Activated CD4-positive, alpha-beta T cell treated with anti-CD3 and anti-CD28 coated beads, Interleukin-2, amount 50 U/mL, for 48 hours (primary cell): ENCODE data around the gene TAS1R3.
"Not testable (repeated sequence)": the region's sequence is repeated elsewhere in the genome, so short reads cannot be mapped to it uniquely, and the experiment has no call there.

Experiments
- DNase-seq, 2 experiments: peaks; one replicate each; pipeline ENCODE4 v3.0.0-alpha.2; 2020

Gene TAS1R3

DNA sequence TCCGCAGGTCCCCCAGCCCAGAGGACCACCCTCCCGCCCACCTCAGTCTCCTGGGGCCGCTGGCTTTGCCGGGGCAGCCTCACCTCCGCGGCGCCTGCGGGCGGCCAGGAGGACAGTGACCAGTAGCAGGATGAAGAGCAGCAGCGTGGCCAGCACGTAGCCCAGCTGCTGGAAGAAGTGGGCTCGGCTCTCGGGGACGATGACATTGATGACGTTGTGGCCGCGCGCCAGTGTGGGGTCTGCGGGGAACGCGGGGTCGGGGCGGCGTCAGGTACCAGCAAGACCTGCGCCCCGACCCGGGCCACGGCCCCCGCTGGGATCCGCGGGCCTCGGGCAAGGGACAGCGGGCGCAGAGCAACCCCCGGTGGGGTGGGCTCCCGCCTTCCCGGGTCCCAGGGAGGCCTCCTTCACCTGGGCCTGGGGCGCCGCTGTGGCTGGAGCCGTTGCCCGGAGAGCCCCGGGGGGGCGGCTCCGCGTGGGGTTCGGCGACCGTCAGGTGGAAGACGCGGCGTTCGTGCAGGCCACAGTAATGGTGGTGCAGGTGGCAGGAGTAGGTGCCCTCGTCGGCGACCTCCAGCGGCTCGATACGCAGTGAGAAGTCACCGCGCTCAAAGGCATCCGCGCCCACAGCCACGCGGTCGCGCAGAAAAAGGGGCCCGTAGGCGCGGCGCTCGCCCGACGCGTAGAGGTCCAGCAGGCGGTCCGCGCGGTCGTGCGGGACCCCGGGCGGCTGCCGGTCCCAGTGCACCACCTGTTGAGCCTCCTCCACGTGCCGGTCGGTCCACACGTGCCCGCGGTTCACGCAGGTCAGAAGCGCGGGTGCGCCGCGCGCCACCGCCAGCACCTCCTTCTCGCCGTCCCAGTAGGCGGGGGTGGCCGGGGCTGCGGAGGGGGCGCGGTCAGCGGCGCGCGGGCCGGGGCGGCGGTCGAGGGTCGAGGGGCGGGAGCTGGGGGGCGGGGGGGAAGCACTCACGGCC lies 23.5 kb downstream of the TAS1R3 start:
- DNase-seq = no peak

DNA sequence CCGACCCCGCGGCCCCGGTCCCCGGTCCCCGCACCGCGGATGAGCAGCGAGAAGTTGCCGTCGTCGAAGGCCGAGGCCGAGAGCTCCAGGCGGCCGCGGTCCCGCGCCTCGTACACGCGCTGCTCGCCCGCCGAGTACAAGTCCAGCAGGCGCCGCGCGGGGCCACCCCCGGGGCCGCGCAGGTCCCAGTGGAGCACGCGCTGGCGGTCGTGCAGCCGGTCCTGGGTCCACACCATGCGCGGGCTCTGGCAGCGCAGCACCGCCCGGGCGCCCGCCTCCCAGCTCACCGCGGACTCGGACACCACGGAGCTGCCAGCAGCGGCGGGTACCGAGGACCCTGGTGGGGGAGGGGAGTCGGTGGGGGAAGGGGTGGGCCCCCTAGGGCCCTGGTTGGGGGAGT lies 24.3 kb downstream of the TAS1R3 start:
- DNase-seq = no peak

DNA sequence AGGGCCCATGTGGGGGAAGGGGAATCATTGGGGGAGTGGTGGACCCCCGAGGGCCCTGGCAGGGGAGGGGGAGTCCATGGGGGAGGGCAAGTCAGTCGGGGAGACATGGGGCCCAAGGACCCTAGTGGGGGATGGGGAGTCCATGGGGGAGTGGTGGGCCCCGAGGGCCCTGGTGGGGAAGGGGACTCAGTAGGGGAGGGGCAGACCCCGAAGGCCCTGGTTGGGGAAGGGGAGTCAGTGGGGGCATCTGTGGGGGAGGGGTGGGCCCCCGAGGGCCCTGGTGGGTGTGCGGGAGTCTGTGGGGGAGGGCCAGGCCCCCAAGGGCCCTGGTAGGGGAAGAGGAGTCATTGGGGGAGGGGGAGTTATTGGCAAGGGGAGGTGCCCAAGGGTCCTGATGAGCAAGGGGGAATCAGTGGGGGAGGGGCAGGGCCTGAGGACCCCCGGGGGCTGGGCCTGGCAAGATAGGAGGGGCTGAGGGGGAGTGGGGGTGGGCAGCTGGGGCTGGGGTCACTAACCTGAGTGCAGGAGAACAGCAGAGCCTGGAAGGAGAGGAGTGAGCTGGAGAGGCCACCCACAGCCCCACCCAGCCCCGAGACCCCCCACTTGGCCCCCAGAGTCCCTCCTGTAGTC lies 25.2 kb downstream of the TAS1R3 start:
- DNase-seq = no peak

DNA sequence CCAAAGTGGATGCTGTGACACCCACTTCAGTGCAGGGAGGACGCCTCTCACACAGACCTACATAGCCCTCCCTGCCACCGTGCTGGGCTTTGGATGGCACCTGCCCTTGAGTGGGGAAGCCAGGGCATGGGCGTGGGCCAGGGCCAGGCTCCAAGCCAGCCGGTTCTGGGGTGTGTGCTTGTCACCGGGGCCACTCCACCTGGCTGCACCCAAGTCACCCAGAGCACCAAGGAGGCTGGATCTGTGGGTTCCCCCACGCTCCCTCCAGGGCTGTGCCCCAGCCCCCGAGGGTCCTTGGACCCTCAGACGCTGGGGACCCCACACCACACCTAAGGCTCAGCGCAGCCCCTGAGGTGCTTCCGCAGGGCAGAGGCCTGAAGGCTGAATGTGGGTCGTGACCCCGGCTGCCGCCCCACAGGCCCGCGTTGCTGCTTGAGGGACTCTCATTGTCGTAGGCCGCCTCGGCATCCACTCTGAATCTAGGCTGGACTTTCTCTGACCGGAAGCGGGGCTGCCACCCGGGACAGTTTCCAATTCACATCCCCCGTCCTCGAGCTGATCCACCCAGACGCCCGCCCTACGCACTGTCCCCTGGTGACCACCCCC lies 25.8 kb downstream of the TAS1R3 start:
- DNase-seq = no peak

DNA sequence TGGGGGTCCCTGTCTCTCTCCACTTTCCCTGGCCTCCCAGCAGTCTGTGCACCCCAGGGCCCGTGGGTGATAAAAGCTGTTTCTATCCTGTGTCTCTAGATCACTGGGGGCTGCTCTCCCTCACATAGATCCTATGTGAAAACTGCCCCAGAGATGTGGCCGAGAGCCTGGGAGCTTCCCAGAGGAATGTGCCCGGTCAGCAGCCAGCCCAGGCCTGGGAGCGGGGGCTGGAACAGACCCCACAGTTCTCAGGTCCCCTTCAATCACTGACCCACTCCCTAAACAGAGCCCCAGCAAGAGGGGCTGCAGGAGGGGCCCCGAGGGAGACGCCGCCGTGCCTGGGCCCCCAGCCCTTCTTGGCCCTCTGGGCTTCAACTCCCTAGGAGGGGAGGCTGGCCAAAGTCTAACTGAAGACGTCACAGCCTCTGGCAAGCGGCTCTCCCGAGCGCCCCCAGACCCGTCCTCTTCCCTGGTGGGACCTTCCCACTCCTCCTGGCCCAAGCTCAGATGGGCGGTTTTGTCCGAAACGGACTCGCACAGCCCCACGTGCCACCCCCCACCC lies 26.9 kb downstream of the TAS1R3 start:
- no peak for DNase-seq

DNA sequence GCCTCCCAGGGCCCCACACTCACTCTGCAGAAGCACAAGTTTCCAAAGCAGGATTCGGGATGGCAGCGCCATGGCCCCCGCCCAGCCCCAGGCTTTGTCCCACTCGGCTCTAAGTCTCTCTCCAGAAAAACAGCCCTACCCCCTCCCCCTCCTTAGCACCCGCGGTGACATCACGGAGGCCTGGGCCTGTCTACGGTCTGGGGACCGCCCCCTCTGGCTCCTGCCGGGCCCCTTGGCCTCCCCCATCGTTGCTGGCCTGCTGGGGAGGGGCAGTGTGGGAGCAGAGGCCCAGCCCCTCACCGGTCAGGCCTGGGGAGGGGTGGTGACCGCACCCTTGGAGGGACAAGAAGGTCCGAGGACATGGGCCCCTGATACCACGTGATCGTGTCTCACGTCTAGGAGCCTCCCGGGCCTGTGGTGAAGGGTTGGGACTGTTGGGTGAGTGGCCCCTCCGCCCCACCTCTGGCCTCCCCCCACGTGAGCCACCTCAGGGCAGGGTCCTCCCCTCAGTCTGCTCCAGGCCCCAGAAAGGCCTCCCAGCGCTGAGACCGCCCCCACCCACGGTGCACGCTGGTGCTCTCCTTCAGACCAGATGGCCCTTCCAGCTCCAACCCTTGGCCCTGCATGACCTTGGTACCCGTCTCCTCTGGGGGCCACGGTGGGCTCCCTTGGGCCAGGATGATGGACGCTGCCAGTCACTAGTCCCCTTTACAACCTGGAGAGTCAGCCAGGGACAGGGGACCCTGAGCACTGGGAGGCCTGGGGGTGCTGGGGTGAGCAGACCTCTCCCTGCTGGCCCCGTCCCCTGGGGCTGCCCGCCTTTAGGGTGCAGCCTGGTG lies 27.6 kb downstream of the TAS1R3 start, which contains the start of gene MXRA8:
TSS of gene MXRA8 (minus strand) at position 123 of the 839 bp plus-strand sequence. CDS start at position 72, 51 bp downstream.
- no peak for DNase-seq

DNA sequence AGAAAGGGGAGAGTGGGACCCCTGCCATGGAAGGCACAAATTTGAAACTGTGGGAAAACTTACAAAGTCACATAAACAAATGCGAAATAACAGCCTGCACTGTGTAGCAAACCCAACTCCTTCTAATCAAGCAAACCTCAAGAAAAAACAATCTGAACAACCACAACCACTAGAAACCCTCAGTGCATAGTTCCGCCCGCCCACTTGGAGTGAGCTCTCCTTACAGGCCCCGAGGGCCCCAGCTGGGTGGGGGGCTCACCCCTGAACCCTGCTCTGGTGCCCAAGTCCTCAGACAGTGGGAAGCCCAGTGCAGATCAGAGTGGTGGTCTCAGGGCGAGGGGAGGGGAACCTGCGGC lies 28.2 kb downstream of the TAS1R3 start:
- no peak for DNase-seq

DNA sequence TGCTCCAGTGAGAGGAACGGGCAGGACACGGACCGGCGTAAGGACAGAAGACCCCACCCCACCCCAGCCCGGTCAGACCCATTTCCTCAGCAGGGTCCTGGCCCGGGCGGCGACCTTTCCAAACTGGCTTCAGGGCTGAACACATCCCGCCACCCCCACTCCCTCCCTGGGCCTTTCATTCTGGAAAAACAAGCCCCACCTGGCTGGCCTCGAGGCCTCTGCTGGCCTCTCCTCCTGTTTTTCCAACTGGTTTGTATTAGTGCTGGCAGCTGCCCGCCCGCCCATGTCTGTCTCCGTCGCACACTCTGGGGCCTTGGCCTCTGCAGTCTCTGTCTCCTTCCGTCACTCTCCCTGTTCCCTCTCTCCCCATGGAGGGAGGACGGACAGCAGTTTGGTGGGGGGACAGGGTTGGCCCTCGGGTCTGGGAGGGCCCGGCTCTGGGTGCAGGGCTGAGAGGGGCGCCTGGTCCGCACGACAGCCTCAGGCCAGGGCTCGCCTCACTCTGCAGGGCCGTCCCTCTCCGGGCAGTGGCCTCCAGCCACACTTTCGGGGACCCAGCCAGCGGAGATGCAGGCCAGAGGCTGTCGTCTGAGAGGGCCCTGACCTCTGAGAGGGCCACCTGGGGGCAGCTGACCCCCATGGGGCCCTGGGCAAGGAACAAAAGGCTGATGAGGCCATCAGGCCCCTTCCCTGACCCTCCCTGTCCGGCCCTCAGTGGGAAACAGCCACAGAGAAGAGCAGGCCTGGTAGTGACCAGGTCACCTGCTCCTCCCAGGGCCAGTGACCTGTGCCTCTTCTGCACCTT lies 28.8 kb downstream of the TAS1R3 start:
- DNase-seq = no peak

DNA sequence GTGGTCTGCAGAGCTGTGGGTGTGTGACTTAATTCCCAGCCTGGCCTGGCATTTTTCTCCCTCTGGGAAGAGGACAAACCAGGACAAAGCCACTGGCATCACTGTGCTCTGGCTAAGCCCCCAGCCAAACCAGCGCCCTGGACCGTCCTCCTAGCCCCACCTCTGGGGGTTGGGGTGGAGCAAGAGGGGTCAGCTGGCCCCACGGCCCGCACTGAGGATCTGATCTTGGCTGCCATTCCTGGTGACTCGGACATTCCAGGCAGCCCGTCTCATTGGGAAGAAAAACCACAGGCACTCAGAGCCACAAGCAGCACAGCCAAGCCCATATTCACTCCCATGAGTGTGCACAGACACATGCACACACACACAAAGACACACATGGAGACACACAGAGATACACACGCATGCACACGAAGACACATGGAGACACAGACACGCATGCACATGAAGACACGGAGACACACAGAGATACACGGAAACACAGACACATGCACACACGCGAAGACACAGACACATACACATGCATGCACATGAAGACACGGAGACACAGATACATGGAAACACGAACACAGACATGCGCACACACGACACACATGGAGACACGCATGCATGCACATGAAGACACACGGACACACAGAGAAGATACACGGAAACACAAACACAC lies 29.6 kb downstream of the TAS1R3 start:
- DNase-seq = no peak

DNA sequence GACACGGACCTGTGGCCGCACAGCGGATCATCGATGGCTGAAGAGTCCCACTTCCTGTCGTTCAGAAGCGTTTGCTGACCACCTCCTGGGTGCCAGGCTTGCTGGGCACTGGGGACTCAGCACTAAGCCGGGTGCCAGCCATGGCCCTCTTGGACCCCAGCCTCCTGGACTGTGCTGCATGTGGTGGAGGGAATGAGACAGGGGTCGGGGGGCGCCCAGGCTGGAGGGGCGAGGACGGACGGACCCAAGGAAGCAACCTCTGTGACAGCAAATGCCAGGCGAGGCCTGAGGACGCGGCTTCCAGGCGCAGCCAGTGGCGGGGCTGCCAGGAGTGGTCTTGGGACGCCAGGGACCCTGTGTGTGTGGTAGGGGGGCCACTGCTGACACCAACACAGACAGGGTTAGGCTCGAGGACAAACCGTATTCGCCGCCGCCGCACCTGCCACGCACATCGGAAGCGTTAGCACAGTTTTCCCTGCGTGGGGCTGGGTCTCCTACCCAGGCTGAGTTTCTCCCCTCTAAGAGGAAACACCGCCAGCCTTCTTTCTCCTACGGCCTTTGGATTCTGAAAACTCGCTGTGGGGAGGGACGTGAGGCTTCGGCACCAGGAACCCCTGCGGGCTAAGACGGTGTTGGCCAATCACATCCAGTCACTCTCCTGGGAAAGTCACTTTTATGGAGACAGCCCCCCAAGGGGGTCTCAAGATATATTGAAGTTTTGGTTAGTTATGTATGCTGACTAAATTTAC lies 30.3 kb downstream of the TAS1R3 start:
- DNase-seq = no peak

DNA sequence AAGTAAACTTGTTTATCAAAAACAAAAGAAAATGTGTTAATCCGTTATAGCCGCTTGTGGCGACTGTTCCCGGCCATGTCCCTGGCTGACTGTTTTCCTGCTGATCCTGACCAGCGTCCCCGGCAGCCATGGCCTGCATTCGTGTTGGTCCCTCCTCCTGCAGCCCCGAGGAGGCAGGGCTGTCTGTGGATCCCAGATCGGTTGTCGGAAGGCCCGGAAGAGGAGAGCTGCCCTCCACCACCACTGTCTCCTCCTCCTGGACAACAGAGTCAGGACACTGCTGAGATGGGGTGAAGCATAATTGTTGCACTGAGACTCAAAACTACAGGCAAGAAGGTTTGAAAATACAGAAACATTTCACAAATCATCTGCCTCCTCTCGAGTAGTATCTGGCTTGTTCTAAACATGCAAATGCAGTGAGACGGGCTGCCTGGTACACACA lies 30.9 kb downstream of the TAS1R3 start:
- no peak for DNase-seq

DNA sequence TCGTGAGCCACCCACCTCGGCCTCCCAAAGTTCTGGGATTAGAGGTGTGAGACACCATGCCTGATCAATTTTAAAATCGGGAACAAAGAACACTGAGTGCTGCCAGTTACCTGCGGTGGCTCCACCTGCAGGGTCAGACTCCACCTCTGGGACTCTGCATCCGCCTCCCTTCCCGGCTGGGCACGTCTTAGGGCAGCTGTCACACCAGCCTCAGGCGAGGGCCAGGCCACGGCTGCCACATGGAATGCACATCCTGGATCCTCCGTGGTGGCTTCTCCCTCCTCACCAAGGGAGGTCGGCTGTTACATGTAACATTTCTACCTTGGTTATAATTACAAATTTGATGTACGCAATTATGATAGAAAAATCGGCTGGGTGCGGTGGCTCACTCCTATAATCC lies 33.2 kb downstream of the TAS1R3 start:
- DNase-seq = no peak

DNA sequence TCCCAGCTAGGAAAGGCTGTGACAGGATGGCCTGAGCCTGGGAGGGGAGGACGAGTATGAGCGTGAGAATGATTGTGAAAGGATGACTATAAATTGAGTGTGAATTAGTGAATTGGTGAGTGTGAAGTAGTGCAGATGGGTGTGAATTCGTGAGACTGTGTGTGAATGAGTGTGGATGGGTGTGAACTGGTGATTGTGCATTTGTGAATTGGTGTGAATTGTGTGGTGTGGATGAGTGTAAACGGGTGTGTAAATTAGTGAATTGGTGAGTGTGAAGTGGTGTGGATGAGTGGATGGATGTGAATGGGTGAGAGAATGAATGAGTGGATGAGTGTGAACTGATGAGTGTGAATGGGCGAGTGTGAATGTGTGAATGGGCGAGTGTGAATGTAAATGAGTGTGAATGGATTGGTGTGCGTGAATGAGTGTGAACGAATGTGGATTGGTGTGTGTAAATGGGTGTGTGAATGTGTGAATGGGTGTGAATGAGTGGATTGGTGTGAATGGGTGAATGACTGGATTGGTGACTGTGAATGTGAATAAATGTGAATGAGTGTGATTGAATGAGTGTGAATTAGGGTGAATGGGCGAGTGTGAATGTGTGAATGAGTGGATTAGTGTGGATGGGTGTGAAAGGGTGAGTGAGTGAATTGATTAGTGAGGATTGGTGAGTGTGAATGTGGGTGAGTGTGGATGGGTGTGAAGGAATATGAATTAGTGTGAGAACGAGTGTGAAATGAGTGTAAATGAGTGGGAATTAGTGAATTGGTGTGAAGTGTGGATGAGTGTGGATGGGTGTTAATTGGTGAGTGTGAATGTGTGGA lies 35.0 kb downstream of the TAS1R3 start:
- no peak for DNase-seq

DNA sequence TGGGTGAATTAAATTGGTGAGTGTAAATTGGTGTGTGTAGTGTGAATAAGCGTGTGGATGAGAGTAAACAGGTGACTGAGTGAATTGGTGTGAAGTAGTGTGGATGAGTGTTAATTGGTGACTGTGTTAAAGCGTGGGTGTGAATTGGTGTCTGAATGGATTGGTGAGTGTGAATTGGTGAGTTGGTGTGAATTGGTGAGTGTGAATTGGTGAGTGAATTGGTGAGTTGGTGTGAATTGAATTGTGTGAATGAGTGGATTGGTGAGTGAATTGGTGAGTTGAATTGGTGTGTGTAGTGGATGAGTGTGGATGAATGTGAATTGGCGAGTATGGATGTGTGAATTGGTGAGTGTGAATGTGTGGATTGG lies 35.6 kb downstream of the TAS1R3 start:
- no peak for DNase-seq

DNA sequence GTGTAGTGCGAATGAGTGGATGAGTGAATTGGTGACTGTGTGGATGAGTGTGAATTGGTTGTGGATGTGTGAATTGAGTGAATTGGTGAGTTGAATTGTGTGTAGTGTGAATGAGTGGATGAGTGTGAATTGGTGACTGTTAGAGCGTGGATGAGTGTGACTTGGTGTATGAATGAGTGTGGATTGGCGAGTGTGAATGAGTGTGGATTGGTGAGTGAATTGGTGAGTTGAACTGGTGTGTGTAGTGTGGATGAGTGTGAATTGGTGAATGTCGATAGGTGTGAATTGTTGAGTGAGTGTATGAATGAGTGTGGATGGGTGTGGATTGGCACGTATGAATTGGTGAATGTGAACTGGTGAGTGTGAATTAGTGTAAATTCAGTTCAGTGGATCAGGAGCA lies 36.2 kb downstream of the TAS1R3 start:
- DNase-seq = no peak

DNA sequence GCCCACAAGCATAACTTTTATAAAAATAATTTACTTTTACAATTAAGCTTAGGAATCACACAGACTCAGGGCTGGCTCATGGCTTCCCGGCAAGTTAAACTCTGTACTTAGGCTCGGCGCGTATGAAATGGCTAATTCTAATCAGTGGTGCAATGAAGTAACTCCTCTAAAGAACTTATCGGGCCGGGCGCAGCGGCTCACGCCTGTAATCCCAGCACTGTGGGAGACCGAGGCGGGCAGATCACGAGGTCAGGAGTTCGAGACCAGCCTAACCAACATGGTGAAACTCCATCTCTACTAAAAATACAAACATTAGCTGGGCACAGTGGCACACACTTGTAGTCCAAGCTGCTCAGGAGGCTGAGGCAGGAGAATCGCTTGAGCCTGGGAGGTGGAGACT lies 39.0 kb downstream of the TAS1R3 start:
- not testable (repeated sequence) for DNase-seq

DNA sequence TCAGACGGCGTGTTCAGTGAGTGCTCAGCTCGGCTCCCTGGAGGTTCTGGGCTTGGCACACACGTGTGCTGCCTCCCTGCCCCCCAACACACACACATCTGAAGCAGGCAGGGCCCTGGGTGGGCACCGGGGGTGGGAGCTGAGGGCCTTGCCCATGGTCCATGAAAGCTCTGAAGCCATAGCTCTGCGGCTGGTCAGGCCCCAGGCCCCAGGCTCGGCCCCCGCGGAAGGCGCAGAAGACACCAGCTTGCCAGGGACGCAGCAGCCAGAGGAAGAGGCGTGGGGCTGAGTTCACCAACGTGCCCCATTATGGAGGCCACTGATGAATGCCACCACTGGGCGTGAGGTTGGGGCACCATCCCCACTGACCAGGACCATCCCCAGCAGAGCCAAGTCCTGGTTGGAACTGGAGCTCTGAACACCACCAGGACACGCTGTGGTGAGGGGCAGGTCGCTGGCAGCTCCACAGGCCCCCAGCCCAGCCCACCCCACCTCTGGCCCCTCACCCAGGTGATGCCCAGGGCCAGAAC lies 39.8 kb downstream of the TAS1R3 start:
- no peak for DNase-seq

DNA sequence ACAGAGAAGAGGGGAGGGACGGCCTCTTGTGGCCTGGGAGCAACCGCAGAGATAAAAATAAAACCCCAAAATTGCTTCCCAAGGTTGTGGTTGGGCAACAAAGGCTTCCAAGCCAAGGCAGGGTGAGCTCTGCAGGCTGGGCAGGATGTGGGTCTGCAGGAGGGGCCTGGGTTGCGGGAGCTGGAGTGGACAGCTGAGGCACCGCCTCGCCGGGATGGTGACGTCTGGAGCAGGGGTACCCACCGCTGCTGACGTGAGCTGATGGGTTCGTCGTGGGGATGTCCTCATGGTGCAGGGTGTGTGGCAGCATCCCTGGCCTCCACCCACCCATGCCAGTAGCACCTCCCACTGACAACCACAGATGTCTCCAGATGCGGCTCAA lies 40.3 kb downstream of the TAS1R3 start:
- DNase-seq = peak in 1 of 2 experiments; percentile 44
